Osteoblast (primary cell): Measurements from ENCODE around the gene ZDHHC14. TPM values are rescaled to one million over a fixed set of nuclear protein-coding genes. Genes with fewer than 3 reads are reported as not detected.

Source experiments
- DNase-seq: peaks from one replicate; pipeline ENCODE4 v3.0.0; 2011; ENCODE audit warnings: low spot score, mixed read lengths; ENCODE audit not compliant: insufficient read length; ENCODE audit errors: missing footprints
- H2AFZ ChIP-seq: 2 replicates; pipeline ENCODE4 v1.6.0; 2011; ENCODE audit warnings: mild to moderate bottlenecking, low read length
- H3K27ac ChIP-seq: 2 replicates; pipeline ENCODE4 v1.5.1; 2011; ENCODE audit warnings: mild to moderate bottlenecking, low read depth, low read length, moderate library complexity
- H3K27me3 ChIP-seq: 2 replicates; pipeline ENCODE4 v1.6.0; 2012; ENCODE audit warnings: mild to moderate bottlenecking, control low read depth, inconsistent platforms, low read length, moderate library complexity; ENCODE audit not compliant: insufficient read depth
- H3K36me3 ChIP-seq: 2 replicates; pipeline ENCODE4 v1.5.1; 2011; ENCODE audit warnings: mild to moderate bottlenecking, low read length, control low read depth, moderate library complexity; ENCODE audit not compliant: insufficient read depth
- H3K4me1 ChIP-seq: 2 replicates; pipeline ENCODE4 v1.5.1; 2011; ENCODE audit warnings: mild to moderate bottlenecking, low read length, control low read depth, moderate library complexity; ENCODE audit not compliant: insufficient read depth
- H3K4me2 ChIP-seq: 2 replicates; pipeline ENCODE4 v1.6.0; 2011; ENCODE audit warnings: mild to moderate bottlenecking, low read length; ENCODE audit not compliant: insufficient read depth
- H3K4me3 ChIP-seq: fragments of 200-600 bp; sonication (generic); 3 replicates; pipeline ENCODE4 v1.5.1; 2012; ENCODE audit warnings: mild to moderate bottlenecking, low read length, inconsistent platforms; ENCODE audit not compliant: insufficient read depth
- H3K79me2 ChIP-seq: 2 replicates; pipeline ENCODE4 v1.6.0; 2012; ENCODE audit warnings: mild to moderate bottlenecking, low read length, control low read depth, inconsistent platforms; ENCODE audit not compliant: insufficient read depth
- H3K9me3 ChIP-seq: 2 replicates; pipeline ENCODE4 v1.5.1; 2011; ENCODE audit warnings: low read depth, low read length, control low read depth
- H4K20me1 ChIP-seq: 2 replicates; pipeline ENCODE4 v1.6.0; 2012; ENCODE audit warnings: mild to moderate bottlenecking, low read length, control low read depth; ENCODE audit not compliant: insufficient read depth
- CTCF ChIP-seq: IDR thresholded peaks from 2 replicates; pipeline ENCODE4 v1.5.1; 2011; ENCODE audit warnings: mild to moderate bottlenecking, low read depth, low read length, moderate library complexity; ENCODE audit errors: extremely low read depth
- total RNA-seq: library from RNA; depleted of rRNA; stranded (reverse); fragments of >200 nt; gene quantifications from 2 replicates; pipeline ENCODE4 v1.2.3, GENCODE V29; 2012

The ZDHHC14 gene
- 1.4 and 1.8 TPM in 2 replicates for total RNA-seq

DNA sequence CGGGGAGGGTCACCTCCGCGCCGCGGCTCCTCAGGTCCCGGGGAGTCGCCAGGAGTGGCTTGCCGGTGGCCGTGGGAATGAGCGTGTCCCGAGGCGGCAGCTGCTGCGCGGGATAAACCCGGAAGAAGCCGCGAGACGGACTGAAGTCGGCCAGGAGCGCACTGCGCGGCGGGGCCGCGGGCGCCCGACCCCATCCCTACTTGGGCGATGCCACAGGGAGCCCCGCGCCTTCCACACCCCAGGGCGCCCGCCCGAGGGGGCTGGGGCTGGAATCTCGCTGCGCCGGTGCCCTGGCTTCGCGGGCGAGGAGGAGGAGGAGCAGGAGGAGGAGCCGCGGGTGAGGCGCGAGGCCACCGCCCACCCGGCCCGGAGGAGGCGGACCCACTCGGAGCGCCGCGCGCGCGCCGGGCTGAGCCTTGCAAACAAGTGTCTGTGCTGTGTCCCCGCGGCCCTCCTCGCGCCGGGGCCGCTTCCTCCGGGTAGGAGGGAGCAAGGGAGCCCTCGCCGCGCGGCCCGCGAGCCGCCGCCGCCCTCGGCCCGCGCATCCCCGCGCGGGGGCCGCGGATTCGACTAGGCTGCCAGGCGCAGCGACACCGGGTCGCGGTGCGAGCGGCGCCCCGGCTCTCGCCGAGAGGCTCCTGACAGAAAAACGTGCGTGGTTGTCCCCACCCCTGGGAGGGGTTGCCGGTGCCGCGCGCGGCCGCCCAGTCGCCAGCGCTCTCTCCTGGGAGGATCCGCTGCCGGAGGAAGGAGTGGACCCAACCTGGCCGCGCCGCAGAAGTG, at the start of gene ZDHHC14:
Gene ZDHHC14 (plus strand): TSS at position 412 of the 783 bp plus-strand sequence.
- DNase-seq = peak; percentile 99
- Histone ChIP-seq H3K27ac (peak within 1 kb of the TSS; percentile 39), H3K4me3 (peak within 1 kb of the TSS; percentile 90), H3K36me3 (no peaks in the 10 kb centered on the region), H3K4me2 (peak within 1 kb of the TSS; percentile 98), H3K4me1 (peaks cover 14% of the 10 kb centered on the region), H3K79me2 (peaks cover 2% of the 10 kb centered on the region), H3K27me3 (peaks cover 7% of the 10 kb centered on the region), H2AFZ (peak within 1 kb of the TSS; percentile 93), H3K9me3 (no peaks in the 10 kb centered on the region), H4K20me1 (no peaks in the 10 kb centered on the region)
- TF ChIP-seq CTCF = no peak

DNA sequence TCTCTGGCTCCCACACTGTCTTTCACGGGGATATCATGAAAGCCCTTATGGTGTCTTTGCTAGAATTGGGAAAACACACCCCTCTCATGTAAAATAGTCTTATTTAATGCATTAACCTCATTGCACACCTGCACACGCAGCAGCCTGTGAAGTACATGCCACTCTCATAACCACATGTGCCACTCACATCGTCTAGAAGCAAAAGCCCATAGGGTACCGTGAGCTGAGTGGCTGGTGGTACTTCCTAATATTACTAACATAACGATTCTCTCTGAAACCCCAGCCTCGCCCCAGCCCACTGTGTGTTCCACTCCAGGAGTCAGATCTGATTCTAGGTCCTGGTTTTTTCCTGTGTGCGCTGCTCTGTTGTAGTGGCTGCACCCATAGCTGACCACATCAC, 48.2 kb upstream of the ZDHHC14 start:
- peaks cover 18% of the 10 kb centered on the region for H3K27me3 ChIP-seq
- H4K20me1 ChIP-seq = no peaks in the 10 kb centered on the region
- H3K4me2 ChIP-seq = no peak overlapping the region
- no peaks in the 10 kb centered on the region for H3K79me2 ChIP-seq
- no peaks in the 10 kb centered on the region for H3K9me3 ChIP-seq
- H3K4me3 ChIP-seq = no peak overlapping the region
- no peak overlapping the region for H2AFZ ChIP-seq
- no peak for DNase-seq
- H3K4me1 ChIP-seq = peaks cover 7% of the 10 kb centered on the region
- no peak overlapping the region for H3K27ac ChIP-seq
- TF ChIP-seq CTCF = no peak
- no peaks in the 10 kb centered on the region for H3K36me3 ChIP-seq

DNA sequence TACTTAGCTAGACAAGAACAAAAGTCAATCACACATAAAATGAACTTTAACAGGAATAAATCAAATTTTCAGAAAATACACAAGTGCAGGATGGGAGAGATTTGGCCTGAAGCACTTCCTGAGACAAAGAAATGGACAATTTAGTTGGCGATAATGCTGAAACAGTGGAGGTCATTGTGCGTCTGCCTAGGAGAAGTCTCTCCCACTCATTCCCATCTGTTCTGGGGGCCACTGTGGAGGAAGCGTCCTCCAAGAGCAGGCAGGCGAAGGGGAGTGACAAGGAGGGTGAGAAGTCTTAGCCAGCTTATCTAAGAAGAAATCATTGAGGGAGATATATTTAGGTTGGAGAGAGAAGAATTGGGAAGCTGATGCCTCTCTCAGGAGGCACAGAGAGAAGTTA, 47.5 kb upstream of the ZDHHC14 start:
- Histone ChIP-seq H3K27ac (no peak overlapping the region), H3K4me2 (no peak overlapping the region)
- no peak for DNase-seq

More for the DNA sequence above, 47.5 kb upstream of the ZDHHC14 start:
- TF ChIP-seq CTCF = no peak
- H4K20me1 ChIP-seq = no peaks in the 10 kb centered on the region
- H3K79me2 ChIP-seq = no peaks in the 10 kb centered on the region
- H2AFZ ChIP-seq = no peak overlapping the region
- H3K27me3 ChIP-seq = peaks cover 20% of the 10 kb centered on the region
- no peak overlapping the region for H3K4me3 ChIP-seq
- no peaks in the 10 kb centered on the region for H3K36me3 ChIP-seq
- H3K9me3 ChIP-seq = no peaks in the 10 kb centered on the region
- peaks cover 4% of the 10 kb centered on the region for H3K4me1 ChIP-seq
